ENCODE data around the gene HIGD1A.

GRCh38 chr3:42804106-42804830 lies at the start of gene HIGD1A:
- TF ChIP-seq POLR2AphosphoS5 (IDR thresholded peaks at IDR 0.05; ENCODE audit: borderline replicate concordance, low read depth, low read length): peak; percentile 87; the same call in 1 of the 2 replicates
- no peak for TF ChIP-seq EZH2 (IDR thresholded peaks at IDR 0.05)
- TF ChIP-seq FOXP2 (optimal IDR thresholded peaks at IDR 0.05; ENCODE audit: control extremely low read depth, extremely low read length, insufficient read depth): no peak

Data from SK-N-MC (cell line).